Central memory CD8-positive, alpha-beta T cell (primary cell): Measurements from ENCODE around the gene ALG12.
A peak's percentile ranks its signal among the peaks of the same experiment; 100 is the strongest.

Experiments used
- ATAC-seq: fragments of 150-1000 bp; cut with Tn5 transposase; replicated peaks from 2 replicates; pipeline ENCODE4 v1.10.0; 2022; ENCODE audit warnings: mild to moderate bottlenecking, moderate FRiP score, moderate number of reproducible peaks; ENCODE audit not compliant: poor library complexity, severe bottlenecking; ENCODE audit errors: extremely low read depth
- DNase-seq, 2 donors: peaks; one replicate each; pipeline ENCODE4 v3.0.0; 2021; ENCODE audit warnings: low spot score in 2 of 2
- H3K27ac Mint-ChIP-seq: one replicate; pipeline ENCODE4 v1.8.0; 2022; ENCODE audit warnings: low read depth, mild to moderate bottlenecking, moderate library complexity, mixed read lengths
- H3K27me3 Mint-ChIP-seq: one replicate; pipeline ENCODE4 v1.8.0; 2022; ENCODE audit warnings: mixed read lengths
- H3K36me3 Mint-ChIP-seq: one replicate; pipeline ENCODE4 v1.8.0; 2022; ENCODE audit warnings: mild to moderate bottlenecking, moderate library complexity, mixed read lengths; ENCODE audit not compliant: insufficient read depth
- H3K4me1 Mint-ChIP-seq: one replicate; pipeline ENCODE4 v1.8.0; 2022; ENCODE audit warnings: mixed read lengths
- H3K4me3 Mint-ChIP-seq: one replicate; pipeline ENCODE4 v1.8.0; 2022; ENCODE audit warnings: mild to moderate bottlenecking, moderate library complexity, mixed read lengths
- H3K9me3 Mint-ChIP-seq: one replicate; pipeline ENCODE4 v1.8.0; 2022; ENCODE audit warnings: mixed read lengths

Gene ALG12

GRCh38 chr22:49880281-49880680 lies 38.0 kb downstream of the ALG12 start:
- H3K27me3 Mint-ChIP-seq, result no peaks in the 10 kb centered on the region
- peak overlapping the region; percentile 37 for H3K4me3 Mint-ChIP-seq
- DNase-seq, result no peak

GRCh38 chr22:49879871-49880270 lies 38.4 kb downstream of the ALG12 start:
- peaks cover 56% of the 10 kb centered on the region for H3K4me1 Mint-ChIP-seq
- ATAC-seq (no peak), DNase-seq (no peak)
- peak overlapping the region; percentile 37 for H3K4me3 Mint-ChIP-seq
- H3K27me3 Mint-ChIP-seq, result no peaks in the 10 kb centered on the region
- H3K9me3 Mint-ChIP-seq, result no peaks in the 10 kb centered on the region
- peak overlapping the region; percentile 89 for H3K27ac Mint-ChIP-seq
- peaks cover 12% of the 10 kb centered on the region for H3K36me3 Mint-ChIP-seq

More at GRCh38 chr22:49880281-49880680, 38.0 kb downstream of the ALG12 start:
- Mint-ChIP-seq H3K36me3 (peaks cover 15% of the 10 kb centered on the region), H3K4me1 (peaks cover 53% of the 10 kb centered on the region), H3K27ac (peak overlapping the region; percentile 89), H3K9me3 (no peaks in the 10 kb centered on the region)
- ATAC-seq, result peak; percentile 68

- no peak overlapping the region for H3K4me3 Mint-ChIP-seq
- ATAC-seq (no peak), DNase-seq (no peak)
- peaks cover 58% of the 10 kb centered on the region for H3K4me1 Mint-ChIP-seq
- peak overlapping the region; percentile 65 for H3K27ac Mint-ChIP-seq
- no peaks in the 10 kb centered on the region for H3K27me3 Mint-ChIP-seq
- H3K9me3 Mint-ChIP-seq, result no peaks in the 10 kb centered on the region
- peaks cover 13% of the 10 kb centered on the region for H3K36me3 Mint-ChIP-seq
Measured at GRCh38 chr22:49878206-49878605, 40.0 kb downstream of the ALG12 start.

GRCh38 chr22:49877642-49878041 lies 40.6 kb downstream of the ALG12 start:
- no peak for ATAC-seq
- peaks cover 56% of the 10 kb centered on the region for H3K4me1 Mint-ChIP-seq
- H3K9me3 Mint-ChIP-seq, result no peaks in the 10 kb centered on the region
- H3K36me3 Mint-ChIP-seq, result peaks cover 13% of the 10 kb centered on the region
- no peaks in the 10 kb centered on the region for H3K27me3 Mint-ChIP-seq
- H3K4me3 Mint-ChIP-seq, result no peak overlapping the region
- DNase-seq, result no peak
- peak overlapping the region; percentile 65 for H3K27ac Mint-ChIP-seq

- no peak overlapping the region for H3K4me3 Mint-ChIP-seq
- H3K27me3 Mint-ChIP-seq, result no peaks in the 10 kb centered on the region
- H3K36me3 Mint-ChIP-seq, result peaks cover 26% of the 10 kb centered on the region
- H3K4me1 Mint-ChIP-seq, result peaks cover 61% of the 10 kb centered on the region
- H3K27ac Mint-ChIP-seq, result peak overlapping the region; percentile 68
- DNase-seq, result no peak
- ATAC-seq, result no peak
- peaks cover 13% of the 10 kb centered on the region for H3K9me3 Mint-ChIP-seq
Measured at GRCh38 chr22:49873228-49873940, 44.9 kb downstream of the ALG12 start.

- H3K27me3 Mint-ChIP-seq, result no peaks in the 10 kb centered on the region
- H3K9me3 Mint-ChIP-seq, result peaks cover 13% of the 10 kb centered on the region
- H3K4me3 Mint-ChIP-seq, result no peak overlapping the region
- peaks cover 69% of the 10 kb centered on the region for H3K4me1 Mint-ChIP-seq
- peaks cover 25% of the 10 kb centered on the region for H3K36me3 Mint-ChIP-seq
- DNase-seq, result no peak
- no peak for ATAC-seq
- peak overlapping the region; percentile 68 for H3K27ac Mint-ChIP-seq
Measured at GRCh38 chr22:49872347-49872746, 45.9 kb downstream of the ALG12 start.

GRCh38 chr22:49871482-49871881 lies 46.8 kb downstream of the ALG12 start:
- no peak overlapping the region for H3K27ac Mint-ChIP-seq
- ATAC-seq (no peak), DNase-seq (no peak)
- H3K36me3 Mint-ChIP-seq, result peaks cover 25% of the 10 kb centered on the region
- no peak overlapping the region for H3K4me3 Mint-ChIP-seq
- peaks cover 13% of the 10 kb centered on the region for H3K9me3 Mint-ChIP-seq
- H3K27me3 Mint-ChIP-seq, result no peaks in the 10 kb centered on the region
- peaks cover 76% of the 10 kb centered on the region for H3K4me1 Mint-ChIP-seq

GRCh38 chr22:49869845-49870712 lies 48.2 kb downstream of the ALG12 start:
- H3K27ac Mint-ChIP-seq, result peak overlapping the region; percentile 92
- H3K4me1 Mint-ChIP-seq, result peaks cover 78% of the 10 kb centered on the region
- ATAC-seq (peak; percentile 67), DNase-seq (peak in 1 of 2 donors; percentile 54)
- no peaks in the 10 kb centered on the region for H3K27me3 Mint-ChIP-seq
- H3K36me3 Mint-ChIP-seq, result peaks cover 23% of the 10 kb centered on the region
- H3K4me3 Mint-ChIP-seq, result peak overlapping the region; percentile 63
- peaks cover 13% of the 10 kb centered on the region for H3K9me3 Mint-ChIP-seq

GRCh38 chr22:49869086-49869830 lies 49.0 kb downstream of the ALG12 start:
- Mint-ChIP-seq H3K4me3 (peak overlapping the region; percentile 63), H3K27ac (peak overlapping the region; percentile 92), H3K27me3 (no peaks in the 10 kb centered on the region), H3K36me3 (peaks cover 21% of the 10 kb centered on the region), H3K9me3 (peaks cover 13% of the 10 kb centered on the region), H3K4me1 (peaks cover 76% of the 10 kb centered on the region)
- ATAC-seq, result no peak
- DNase-seq, result no peak

- Mint-ChIP-seq H3K27me3 (no peaks in the 10 kb centered on the region), H3K36me3 (peaks cover 21% of the 10 kb centered on the region), H3K4me3 (peak overlapping the region; percentile 63), H3K4me1 (peaks cover 70% of the 10 kb centered on the region), H3K27ac (peak overlapping the region; percentile 92), H3K9me3 (peaks cover 13% of the 10 kb centered on the region)
- ATAC-seq (peak; percentile 77), DNase-seq (peak in 1 of 2 donors; percentile 39)
Measured at GRCh38 chr22:49867303-49868265, 50.7 kb downstream of the ALG12 start.

- H3K27me3 Mint-ChIP-seq, result no peaks in the 10 kb centered on the region
- H3K36me3 Mint-ChIP-seq, result peaks cover 16% of the 10 kb centered on the region
- H3K4me1 Mint-ChIP-seq, result peaks cover 71% of the 10 kb centered on the region
- H3K4me3 Mint-ChIP-seq, result peak overlapping the region; percentile 53
- no peak for ATAC-seq
- H3K9me3 Mint-ChIP-seq, result peaks cover 13% of the 10 kb centered on the region
- no peak for DNase-seq
- peak overlapping the region; percentile 92 for H3K27ac Mint-ChIP-seq
Measured at GRCh38 chr22:49866646-49867045, 51.6 kb downstream of the ALG12 start.
